IMR-90 (cell line): ENCODE results near the gene FAM181B. TPM values are rescaled to one million over a fixed set of nuclear protein-coding genes. Genes with fewer than 3 reads are reported as not detected.

ENCODE experiments used
- ATAC-seq: fragments of 200-7000 bp; cut with Tn5 transposase; 2 replicates; pipeline ENCODE4 v1.9.1; 2020; ENCODE audit warnings: low read depth, mild to moderate bottlenecking, moderate library complexity
- BruUV-seq: library from RNA; stranded (reverse); fragments of 400-500 nt; replicated peaks from 2 replicates; lab custom pipeline; 2021; lab: Mats Ljungman, UMichigan
- CTCF ChIA-PET: fragments of 300-600 bp; formaldehyde crosslinking; extraction: SDS; loops from one replicate; lab custom pipeline; 2021; ENCODE audit warnings: antibody characterized with exemption; lab: Yijun Ruan, JAX
- POLR2A ChIA-PET: fragments of 300-600 bp; sonication (Branson Sonifier 250); formaldehyde crosslinking; loops from one replicate; lab custom pipeline; 2022; ENCODE audit warnings: antibody characterized with exemption; ENCODE audit not compliant: unreplicated experiment; lab: Charles Lee
- DNase-seq: peaks from one replicate; pipeline ENCODE4 v3.0.0; 2013
- H2AFZ ChIP-seq: replicated peaks from 2 replicates; pipeline ENCODE3; 2013; ENCODE audit warnings: low read length, mild to moderate bottlenecking; ENCODE audit not compliant: poor library complexity
- H2AK5ac ChIP-seq: 2 replicates; pipeline ENCODE4 v1.6.1; 2013; ENCODE audit warnings: low read depth, low read length, inconsistent platforms
- H2AK9ac ChIP-seq: replicated peaks from 2 replicates; pipeline ENCODE3; 2013; ENCODE audit warnings: mild to moderate bottlenecking, low read depth, low read length, moderate library complexity; ENCODE audit not compliant: poor library complexity
- H2BK120ac ChIP-seq: 2 replicates; pipeline ENCODE4 v1.6.1; 2013; ENCODE audit warnings: low read depth, low read length, inconsistent platforms
- H2BK15ac ChIP-seq: 3 replicates; pipeline ENCODE4 v1.6.1; 2013; ENCODE audit warnings: low read depth, low read length, inconsistent platforms
- H2BK20ac ChIP-seq: 2 replicates; pipeline ENCODE4 v1.6.1; 2013; ENCODE audit warnings: low read depth, mild to moderate bottlenecking, inconsistent platforms, low read length, moderate library complexity
- H2BK5ac ChIP-seq: 2 replicates; pipeline ENCODE4 v1.6.1; 2013; ENCODE audit warnings: mild to moderate bottlenecking, low read depth, low read length, inconsistent platforms; ENCODE audit not compliant: poor library complexity, severe bottlenecking
- H3K14ac ChIP-seq: replicated peaks from 2 replicates; pipeline ENCODE4 v1.6.1; 2013; ENCODE audit warnings: low read depth, low read length, inconsistent platforms
- H3K18ac ChIP-seq: 2 replicates; pipeline ENCODE4 v1.6.1; 2013; ENCODE audit warnings: low read depth, low read length, control low read depth
- H3K23ac ChIP-seq: 2 replicates; pipeline ENCODE4 v1.6.1; 2013; ENCODE audit warnings: low read depth, low read length, inconsistent platforms
- H3K27ac ChIP-seq: 2 replicates; pipeline ENCODE4 v1.5.1; 2013; ENCODE audit warnings: mild to moderate bottlenecking, control low read depth, low read length; ENCODE audit not compliant: insufficient read depth
- H3K27me3 ChIP-seq: 2 replicates; pipeline ENCODE4 v1.6.1; 2013; ENCODE audit warnings: low read length; ENCODE audit not compliant: control insufficient read depth, insufficient read depth
- H3K36me3 ChIP-seq: 2 replicates; pipeline ENCODE4 v1.6.1; 2013; ENCODE audit warnings: low read length, mixed read lengths; ENCODE audit not compliant: control insufficient read depth, insufficient read depth
- H3K4ac ChIP-seq: 2 replicates; pipeline ENCODE4 v1.6.1; 2013; ENCODE audit warnings: low read depth, low read length, inconsistent platforms
- H3K4me1 ChIP-seq: 2 replicates; pipeline ENCODE4 v1.6.1; 2013; ENCODE audit warnings: low read length, mixed read lengths; ENCODE audit not compliant: control insufficient read depth, insufficient read depth
- H3K4me2 ChIP-seq: 2 replicates; pipeline ENCODE4 v1.6.1; 2013; ENCODE audit warnings: low read depth, mild to moderate bottlenecking, control low read depth, low read length, moderate library complexity
- H3K4me3 ChIP-seq: 2 replicates; pipeline ENCODE4 v1.5.1; 2013; ENCODE audit warnings: low read depth, mild to moderate bottlenecking, control low read depth, low read length, moderate library complexity; ENCODE audit not compliant: insufficient read depth
- H3K56ac ChIP-seq: 2 replicates; pipeline ENCODE4 v1.6.1; 2013; ENCODE audit warnings: low read length, inconsistent platforms; ENCODE audit not compliant: insufficient read depth; ENCODE audit errors: extremely low read depth
- H3K79me1 ChIP-seq, 2 experiments: 2 replicates each; pipeline ENCODE4 v1.6.1; 2013; ENCODE audit warnings: low read length in 2 of 2, inconsistent platforms in 1 of 2, low read depth in 1 of 2
- H3K9ac ChIP-seq: 2 replicates; pipeline ENCODE4 v1.6.1; 2013; ENCODE audit warnings: low read depth, low read length, control low read depth
- H3K9me1 ChIP-seq: 2 replicates; pipeline ENCODE4 v1.6.1; 2013; ENCODE audit warnings: low read length, inconsistent platforms; ENCODE audit not compliant: insufficient read depth
- H3K9me3 ChIP-seq: 2 replicates; pipeline ENCODE4 v1.6.1; 2013; ENCODE audit warnings: low read length; ENCODE audit not compliant: control insufficient read depth, insufficient read depth
- H4K20me1 ChIP-seq: 2 replicates; pipeline ENCODE4 v1.6.1; 2013; ENCODE audit warnings: low read length, inconsistent platforms; ENCODE audit not compliant: insufficient read depth
- H4K5ac ChIP-seq: 2 replicates; pipeline ENCODE4 v1.6.1; 2013; ENCODE audit warnings: mild to moderate bottlenecking, low read depth, low read length, control low read depth
- H4K8ac ChIP-seq, 2 experiments: 2 replicates each; pipeline ENCODE4 v1.6.1; 2013; ENCODE audit warnings: low read depth in 2 of 2, low read length in 2 of 2, control low read depth in 1 of 2, inconsistent platforms in 1 of 2
- H4K91ac ChIP-seq: 2 replicates; pipeline ENCODE4 v1.6.1; 2013; ENCODE audit warnings: low read depth, low read length, inconsistent platforms; ENCODE audit not compliant: insufficient read depth
- BHLHE40 ChIP-seq: fragments of 150-350 bp; IDR thresholded peaks from 2 replicates; pipeline ENCODE4 v1.6.1; 2016; ENCODE audit warnings: mild to moderate bottlenecking, low read depth, low read length
- CHD1 ChIP-seq: IDR thresholded peaks from 2 replicates; pipeline ENCODE4 v1.6.1; 2012; ENCODE audit warnings: low read depth, low read length, improper control_type of control experiment
- CTCF ChIP-seq: conservative IDR thresholded peaks from 2 replicates; pipeline ENCODE4 v1.5.1; 2012; ENCODE audit warnings: mild to moderate bottlenecking, low read depth, low read length, improper control_type of control experiment
- ELK1 ChIP-seq: fragments of 150-350 bp; IDR thresholded peaks from 2 replicates; pipeline ENCODE4 v1.6.1; 2016; ENCODE audit warnings: low read depth, mild to moderate bottlenecking, low read length, moderate library complexity, borderline replicate concordance
- MAFK ChIP-seq: IDR thresholded peaks from 2 replicates; pipeline ENCODE4 v1.6.1; 2012; ENCODE audit warnings: low read depth, low read length, improper control_type of control experiment
- NFE2L2 ChIP-seq: fragments of 150-350 bp; IDR thresholded peaks from 2 replicates; pipeline ENCODE4 v1.6.1; 2016; ENCODE audit warnings: low read depth, mild to moderate bottlenecking, low read length
- POLR2A ChIP-seq: IDR thresholded peaks from 2 replicates; pipeline ENCODE4 v1.6.1; 2012; ENCODE audit warnings: mild to moderate bottlenecking, low read depth, low read length
- RAD21 ChIP-seq: IDR thresholded peaks from 2 replicates; pipeline ENCODE4 v1.6.1; 2012; ENCODE audit warnings: low read length, improper control_type of control experiment
- RCOR1 ChIP-seq: IDR thresholded peaks from 2 replicates; pipeline ENCODE4 v1.6.1; 2012; ENCODE audit warnings: mild to moderate bottlenecking, low read length, improper control_type of control experiment; ENCODE audit not compliant: insufficient replicate concordance
- RFX5 ChIP-seq: IDR thresholded peaks from 2 replicates; pipeline ENCODE4 v1.8.0; 2012; ENCODE audit warnings: low read depth, mild to moderate bottlenecking, low read length, moderate library complexity
- SMC3 ChIP-seq: fragments of 150-350 bp; IDR thresholded peaks from 2 replicates; pipeline ENCODE4 v1.6.1; 2016; ENCODE audit warnings: low read depth, mild to moderate bottlenecking, antibody characterized with exemption, low read length, moderate library complexity
- WGBS, 2 experiments: methylation state at CpG; one replicate each; pipeline versions ENCODE4 v1.1.5 to v1.1.7; 2013; ENCODE audit warnings: missing lambda C conversion rate in 2 of 2; ENCODE audit not compliant: insufficient read length in 1 of 2; ENCODE audit errors: extremely low coverage in 2 of 2; 5-methylcytosine and 5-hydroxymethylcytosine counted together
- dilution Hi-C: fragments of 300-500 bp; cut with HindIII; formaldehyde crosslinking; loops from one replicate; pipeline ENCODE4 v1.14.3; 2018; ENCODE audit warnings: low sequenced_read_pairs; ENCODE audit not compliant: unreplicated experiment
- in situ Hi-C: fragments of 300-500 bp; cut with MboI; formaldehyde crosslinking; loops from 3 replicates; pipeline ENCODE4 v1.14.3; 2019; ENCODE audit warnings: low sequenced_read_pairs, inconsistent platforms, mixed read lengths
- intact Hi-C: fragments of 100-400 bp; cut with micrococcal nuclease; formaldehyde crosslinking; loops from 2 replicates; pipeline ENCODE4 v1.10.0; 2022
- polyA plus RNA-seq, 3 experiments: library from polyadenylated mRNA; depleted of rRNA; stranded (reverse); fragments of >200 nt; gene quantifications; 2 replicates each; pipeline ENCODE4 v1.2.3, GENCODE V29; 2012; ENCODE audit warnings: low replicate concordance in 1 of 3
- total RNA-seq: library from RNA; depleted of rRNA; stranded (reverse); fragments of >200 nt; gene quantifications from 2 replicates; pipeline ENCODE4 v1.2.3, GENCODE V29; 2012

The FAM181B gene
- total and polyA plus RNA-seq, 2 of the 4 experiments (the other 2 are of a cell fraction): not detected

GRCh38 chr11:82701847-82702520 is 31.7 kb downstream of the FAM181B start:
- Histone ChIP-seq H3K4ac (no peak overlapping the region), H2AK5ac (no peak overlapping the region), H2BK120ac (no peak overlapping the region), H3K9me3 (no peaks in the 10 kb centered on the region), H3K4me2 (no peak overlapping the region), H2BK15ac (no peak overlapping the region), H3K56ac (no peak overlapping the region), H3K9me1 (no peaks in the 10 kb centered on the region), H3K36me3 (no peaks in the 10 kb centered on the region), H2BK5ac (no peak overlapping the region), H3K9ac (no peak overlapping the region), H3K4me1 (no peaks in the 10 kb centered on the region), H4K20me1 (no peaks in the 10 kb centered on the region), H3K18ac (no peak overlapping the region), H3K79me1 (no peaks in the 10 kb centered on the region), H4K5ac (no peak overlapping the region), H3K4me3 (no peak overlapping the region), H3K27ac (no peak overlapping the region), H3K27me3 (peaks cover 1% of the 10 kb centered on the region; the same call in 1 of the 2 replicates), H2AK9ac (no peak overlapping the region), H2AFZ (no peak overlapping the region), H4K91ac (no peak overlapping the region), H2BK20ac (no peak overlapping the region), H3K14ac (no peak overlapping the region), H3K23ac (no peak overlapping the region), H4K8ac (no peak overlapping the region)
- POLR2A ChIA-PET: no interaction called here
- no TSS peak for BruUV-seq
- dilution Hi-C loops (no loop called here), in situ Hi-C loops (no loop called here), intact Hi-C loops (no loop called here)
- CTCF ChIA-PET: interaction anchor here (0.6 kb wide), 1 partner anchor 509 kb away, joined by 3 read pairs; no protein-coding TSS in a partner anchor
- DNase-seq: peak; percentile 16
- TF ChIP-seq RCOR1 (no peak), NFE2L2 (no peak), BHLHE40 (no peak), POLR2A (no peak), MAFK (no peak), CHD1 (no peak), SMC3 (no peak), CTCF (peak; percentile 56), RFX5 (no peak), RAD21 (peak; percentile 47), ELK1 (no peak)
- no CpG with 5 or more reads among the region's 7 CpGs for WGBS, 2 experiments
- peak; percentile 35; the same call in 1 of the 2 replicates for ATAC-seq
